ENCODE data around the gene ORMDL3. TPM values are rescaled to one million over a fixed set of nuclear protein-coding genes. Genes with fewer than 3 reads are reported as not detected.
"Not testable (repeated sequence)": the region's sequence is repeated elsewhere in the genome, so short reads cannot be mapped to it uniquely, and the experiment has no call there.

ORMDL3 gene
- total RNA-seq, 1 donor from 2014 or later = 104 TPM

- DNase-seq (ENCODE audit: low spot score) = no peak
- intact Hi-C loops (cut with DNase I) = no loop called here
These were observed 24.1 kb downstream of the ORMDL3 start for GRCh38 chr17:39903158-39903884.

GRCh38 chr17:39902027-39902426 is 25.4 kb downstream of the ORMDL3 start:
- DNase-seq (ENCODE audit: low spot score); intact Hi-C loops (cut with DNase I): not testable (repeated sequence)

- DNase-seq (ENCODE audit: low spot score) = no peak
- intact Hi-C loops (cut with DNase I) = no loop called here
These were observed 28.2 kb downstream of the ORMDL3 start for GRCh38 chr17:39899215-39899614.

- intact Hi-C loops (cut with DNase I) = no loop called here
- DNase-seq (ENCODE audit: low spot score) = no peak
These were observed 29.3 kb downstream of the ORMDL3 start for GRCh38 chr17:39898088-39898487.

- DNase-seq (ENCODE audit: low spot score) = no peak
- intact Hi-C loops (cut with DNase I) = no loop called here
These were observed 32.6 kb downstream of the ORMDL3 start for GRCh38 chr17:39894681-39895376.

- intact Hi-C loops (cut with DNase I) = no loop called here
- no peak for DNase-seq (ENCODE audit: low spot score)
These were observed 38.2 kb downstream of the ORMDL3 start for GRCh38 chr17:39889200-39889599.

- intact Hi-C loops (cut with DNase I) = no loop called here
- no peak for DNase-seq (ENCODE audit: low spot score)
These were observed 40.3 kb downstream of the ORMDL3 start for GRCh38 chr17:39887078-39887477.

GRCh38 chr17:39886102-39886501 is 41.3 kb downstream of the ORMDL3 start:
- intact Hi-C loops (cut with DNase I); DNase-seq (ENCODE audit: low spot score): not testable (repeated sequence)

- DNase-seq (ENCODE audit: low spot score) = no peak
- intact Hi-C loops (cut with DNase I) = loop anchor here (5.0 kb wide), 1 partner anchor 105 kb away; no protein-coding TSS in a partner anchor
These were observed 54.6 kb downstream of the ORMDL3 start for GRCh38 chr17:39872751-39873150.

- no peak for DNase-seq (ENCODE audit: low spot score)
- intact Hi-C loops (cut with DNase I) = loop anchor here (5.0 kb wide), 1 partner anchor 106 kb away; no protein-coding TSS in a partner anchor
These were observed 55.6 kb downstream of the ORMDL3 start for GRCh38 chr17:39871801-39872200.

Other genes starting within 250 kb of the ORMDL3 start
- 15.3 TPM for gene PGAP3, start 239.5 kb downstream of the ORMDL3 start, total RNA-seq
- 84.4 TPM for gene ERBB2, start 227.5 kb downstream of the ORMDL3 start, total RNA-seq
- 48.5 TPM for gene MIEN1, start 197.1 kb downstream of the ORMDL3 start, total RNA-seq
- gene GRB7, start 189.7 kb downstream of the ORMDL3 start, total RNA-seq = 0.65 TPM
- gene IKZF3, start 63.3 kb downstream of the ORMDL3 start, total RNA-seq = 0.51 TPM
- not detected for gene ZPBP2, start 59.4 kb downstream of the ORMDL3 start, total RNA-seq
- 7.8 TPM for gene GSDMB, start 9.0 kb downstream of the ORMDL3 start, total RNA-seq
- not detected for gene LRRC3C, start 131 bp upstream of the ORMDL3 start, total RNA-seq
- 0.48 TPM for gene GSDMA, start 35.4 kb upstream of the ORMDL3 start, total RNA-seq
- gene PSMD3, start 53.2 kb upstream of the ORMDL3 start, total RNA-seq = 85.2 TPM
- not detected for gene CSF3, start 87.8 kb upstream of the ORMDL3 start, total RNA-seq
- 56.4 TPM for gene MED24, start 126.8 kb upstream of the ORMDL3 start, total RNA-seq
- 66.8 TPM for gene THRA, start 135.4 kb upstream of the ORMDL3 start, total RNA-seq
- 25.8 TPM for gene NR1D1, start 173.0 kb upstream of the ORMDL3 start, total RNA-seq
- gene MSL1, start 194.4 kb upstream of the ORMDL3 start, total RNA-seq = 53.7 TPM
- 54.8 TPM for gene CASC3, start 212.9 kb upstream of the ORMDL3 start, total RNA-seq
- 7.2 TPM for gene RAPGEFL1, start 249.9 kb upstream of the ORMDL3 start, total RNA-seq

All from cardiac septum (tissue), 1 donor.